ENCODE data around the gene ZNF692.

GRCh38 chr1:248906753-248907661, 48.1 kb upstream of the ZNF692 start:
- TF ChIP-seq, protein P1, sequence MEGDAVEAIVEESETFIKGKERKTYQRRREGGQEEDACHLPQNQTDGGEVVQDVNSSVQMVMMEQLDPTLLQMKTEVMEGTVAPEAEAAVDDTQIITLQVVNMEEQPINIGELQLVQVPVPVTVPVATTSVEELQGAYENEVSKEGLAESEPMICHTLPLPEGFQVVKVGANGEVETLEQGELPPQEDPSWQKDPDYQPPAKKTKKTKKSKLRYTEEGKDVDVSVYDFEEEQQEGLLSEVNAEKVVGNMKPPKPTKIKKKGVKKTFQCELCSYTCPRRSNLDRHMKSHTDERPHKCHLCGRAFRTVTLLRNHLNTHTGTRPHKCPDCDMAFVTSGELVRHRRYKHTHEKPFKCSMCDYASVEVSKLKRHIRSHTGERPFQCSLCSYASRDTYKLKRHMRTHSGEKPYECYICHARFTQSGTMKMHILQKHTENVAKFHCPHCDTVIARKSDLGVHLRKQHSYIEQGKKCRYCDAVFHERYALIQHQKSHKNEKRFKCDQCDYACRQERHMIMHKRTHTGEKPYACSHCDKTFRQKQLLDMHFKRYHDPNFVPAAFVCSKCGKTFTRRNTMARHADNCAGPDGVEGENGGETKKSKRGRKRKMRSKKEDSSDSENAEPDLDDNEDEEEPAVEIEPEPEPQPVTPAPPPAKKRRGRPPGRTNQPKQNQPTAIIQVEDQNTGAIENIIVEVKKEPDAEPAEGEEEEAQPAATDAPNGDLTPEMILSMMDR (IDR thresholded peaks at IDR 0.05): no peak
- TF ChIP-seq EZH2 (IDR thresholded peaks at IDR 0.05): no peak

Data from neural progenitor cell (in vitro differentiated cells).